HepG2 (cell line): ENCODE results near the gene SEC11A. TPM values are rescaled to one million over a fixed set of nuclear protein-coding genes. Genes with fewer than 3 reads are reported as not detected.

Experiments used
- ATAC-seq: fragments of 200-7000 bp; cut with Tn5 transposase; 3 replicates; pipeline ENCODE4 v1.9.1; 2020; ENCODE audit warnings: mild to moderate bottlenecking, moderate library complexity
- BruUV-seq: library from RNA; stranded (reverse); fragments of 400-500 nt; replicated peaks from 2 replicates; lab custom pipeline; 2021; lab: Mats Ljungman, UMichigan
- CTCF ChIA-PET: fragments of 300-600 bp; formaldehyde crosslinking; extraction: SDS; loops from one replicate; lab custom pipeline; 2021; ENCODE audit warnings: low total read pairs, inconsistent platforms, low intra/inter-chr PET ratio; lab: Yijun Ruan, JAX
- POLR2A ChIA-PET: fragments of 350-600 bp; sonication (Branson Sonifier 250); formaldehyde crosslinking; loops from one replicate; lab custom pipeline; 2020; ENCODE audit warnings: antibody characterized with exemption, inconsistent platforms; lab: Yijun Ruan, JAX
- DNase-seq: peaks from one replicate; pipeline ENCODE4 v3.0.0-alpha.2; 2015; ENCODE audit warnings: low spot score
- FAIRE-seq: peaks from 3 replicates; lab custom pipeline; 2011; peaks lifted over from hg19 to GRCh38; lab: Jason Lieb, UNC
- H2AFZ ChIP-seq: one replicate; pipeline ENCODE4 v1.6.1; 2011; ENCODE audit warnings: low read length, inconsistent platforms
- H3K27ac ChIP-seq: fragments of 300-600 bp; 3 replicates; pipeline ENCODE4 v1.8.0; 2011; ENCODE audit warnings: mixed run types, mild to moderate bottlenecking, mixed read lengths, low read length, inconsistent platforms; ENCODE audit not compliant: insufficient read depth; ENCODE audit errors: extremely low read length
- H3K27me3 ChIP-seq, 2 experiments: fragments of 200-600 bp in 1 of 2; 2 replicates in 1 of 2; 3 replicates in 1 of 2; pipeline versions ENCODE4 v1.6.0 to v1.8.0; 2011; ENCODE audit warnings: low read length in 2 of 2, mild to moderate bottlenecking in 2 of 2, moderate library complexity in 2 of 2, inconsistent platforms in 1 of 2; ENCODE audit not compliant: insufficient read depth in 2 of 2, control insufficient read depth in 1 of 2
- H3K36me3 ChIP-seq, 2 experiments: fragments of 200-600 bp in 1 of 2; replicated peaks in 1 of 2; 2 replicates in 1 of 2; 3 replicates in 1 of 2; pipeline versions ENCODE4 v1.5.1 to v1.8.0; 2011; ENCODE audit warnings: low read length in 2 of 2, inconsistent platforms in 1 of 2; ENCODE audit not compliant: insufficient read depth in 2 of 2, control insufficient read depth in 1 of 2
- H3K4me1 ChIP-seq: 2 replicates; pipeline ENCODE4 v1.5.1; 2012; ENCODE audit warnings: low read length, inconsistent platforms; ENCODE audit not compliant: insufficient read depth
- H3K4me2 ChIP-seq: 2 replicates; pipeline ENCODE4 v1.6.0; 2011; ENCODE audit warnings: low read depth, low read length, inconsistent platforms
- H3K4me3 ChIP-seq, 3 experiments: fragments of 200-600 bp in 1 of 3; sonication (generic), shearing (Covaris generic) in 1 of 3; replicated peaks in 1 of 3; 2 replicates each; pipeline ENCODE4 v1.5.1; 2011 to 2016; ENCODE audit warnings: low read length in 3 of 3, inconsistent platforms in 2 of 3, low read depth in 2 of 3, mild to moderate bottlenecking in 2 of 3, control low read depth in 1 of 3, mixed read lengths in 1 of 3; ENCODE audit not compliant: insufficient read depth in 1 of 3
- H3K79me2 ChIP-seq: one replicate; pipeline ENCODE4 v1.6.1; 2011; ENCODE audit warnings: low read length, inconsistent platforms; ENCODE audit not compliant: insufficient read depth
- H3K9ac ChIP-seq: 2 replicates; pipeline ENCODE4 v1.6.0; 2011; ENCODE audit warnings: mild to moderate bottlenecking, low read depth, low read length, inconsistent platforms; ENCODE audit not compliant: insufficient read depth
- H3K9me3 ChIP-seq: 2 replicates; pipeline ENCODE4 v1.5.1; 2012; ENCODE audit warnings: mild to moderate bottlenecking, low read length
- H4K20me1 ChIP-seq: 2 replicates; pipeline ENCODE4 v1.6.0; 2011; ENCODE audit warnings: inconsistent platforms, mild to moderate bottlenecking, low read length, moderate library complexity; ENCODE audit not compliant: insufficient read depth
- BHLHE40 ChIP-seq: IDR thresholded peaks from 2 replicates; pipeline ENCODE4 v1.6.1; 2011; ENCODE audit warnings: low read length, improper control_type of control experiment
- ZNF703 ChIP-seq: sonication (generic); formaldehyde crosslinking; IDR thresholded peaks from 2 replicates; pipeline ENCODE4 v1.5.1; 2020; ENCODE audit warnings: missing genetic modification reagents, mild to moderate bottlenecking, moderate library complexity, borderline replicate concordance
- WGBS: methylation state at CpG from one replicate; pipeline ENCODE4 v1.1.6; 2017; ENCODE audit warnings: low lambda C conversion rate; 5-methylcytosine and 5-hydroxymethylcytosine counted together
- in situ Hi-C: cut with HindIII; loops from 2 replicates; pipeline ENCODE4 v1.10.0; 2017; ENCODE audit warnings: low pct_unique_long_range_greater_than_20kb; ENCODE audit not compliant: extremely low pct_ligation_motif_present
- intact Hi-C: fragments of 100-400 bp; cut with micrococcal nuclease; formaldehyde crosslinking; loops from one replicate; pipeline ENCODE4 v1.10.0; 2022; ENCODE audit not compliant: unreplicated experiment
- polyA plus RNA-seq, 8 experiments: library from polyadenylated mRNA; depleted of rRNA in 3 of 8; stranded (reverse) in 7 of 8; unstranded in 1 of 8; fragments of >200 nt; fragmentation: Illumina TruSeq in 4 of 8; extraction: Trizol in 4 of 8; gene quantifications; 2 replicates each; pipeline versions ENCODE4 v1.2.1 to v1.2.3, GENCODE V29; 2011 to 2016; ENCODE audit warnings: low read depth in 4 of 8, missing spikeins in 1 of 8, mixed read lengths in 1 of 8; ENCODE audit not compliant: insufficient read depth in 1 of 8
- total RNA-seq, 5 experiments: library from RNA; depleted of rRNA; stranded (reverse); fragments of >200 nt; fragmentation: Illumina TruSeq; extraction: Trizol; gene quantifications; 2 replicates each; pipeline ENCODE4 v1.2.3, GENCODE V29; 2016; ENCODE audit warnings: low read depth in 1 of 5
- TF ChIP-seq, protein P1 (sequence below): sonication (generic); formaldehyde crosslinking; IDR thresholded peaks from 2 replicates; pipeline ENCODE4 v1.9.0; 2022; ENCODE audit warnings: missing genetic modification reagents, mild to moderate bottlenecking, borderline replicate concordance
- TF ChIP-seq, protein P2 (sequence below): sonication (generic); formaldehyde crosslinking; IDR thresholded peaks from 2 replicates; pipeline ENCODE4 v1.5.1; 2020; ENCODE audit warnings: mild to moderate bottlenecking, missing genetic modification reagents, borderline replicate concordance

The SEC11A gene
- total and polyA plus RNA-seq, 2 of the 13 experiments (the other 11 are each of a cell fraction or from before 2014, with no cell fraction given), result 141 to 230 TPM

DNA sequence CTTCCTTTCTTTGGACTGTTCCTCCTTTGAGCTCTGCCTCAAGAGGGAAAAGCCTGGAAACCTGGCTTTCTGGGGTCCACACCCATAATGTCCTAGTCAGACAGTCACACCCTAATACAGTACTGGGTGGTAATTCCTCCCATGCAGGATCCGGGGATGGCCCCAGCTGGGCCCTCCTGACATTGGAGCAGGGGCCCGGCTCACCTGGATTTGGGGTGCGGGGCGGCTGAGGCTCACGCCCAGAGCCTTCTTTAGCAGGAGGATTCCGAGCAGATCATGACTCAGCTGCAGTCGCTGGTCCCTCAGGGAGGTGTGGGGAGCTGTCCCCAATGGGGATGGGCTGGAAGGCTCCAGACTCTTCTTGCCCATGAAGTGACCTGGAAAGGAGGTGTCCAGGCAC is 59.0 kb downstream of the SEC11A start:
- H4K20me1 ChIP-seq, result no peaks in the 10 kb centered on the region
- FAIRE-seq (no peak), ATAC-seq (no peak), DNase-seq (no peak)
- in situ Hi-C loops, result loop anchor here (5.0 to 10.0 kb wide), 2 partner anchors 70 to 268 kb away; no protein-coding TSS in a partner anchor
- H3K27me3 ChIP-seq, result no peaks in the 10 kb centered on the region; a peak in 1 of 5 replicates
- intact Hi-C loops, result loop anchor here (5.0 to 10.0 kb wide), 2 partner anchors 60 to 158 kb away; partner anchors contain the start of genes ALPK3 and SEC11A
- no peaks in the 10 kb centered on the region; a peak in 1 of 5 replicates for H3K36me3 ChIP-seq
- no peak for TF ChIP-seq ZNF703
- TF ChIP-seq, protein P1, sequence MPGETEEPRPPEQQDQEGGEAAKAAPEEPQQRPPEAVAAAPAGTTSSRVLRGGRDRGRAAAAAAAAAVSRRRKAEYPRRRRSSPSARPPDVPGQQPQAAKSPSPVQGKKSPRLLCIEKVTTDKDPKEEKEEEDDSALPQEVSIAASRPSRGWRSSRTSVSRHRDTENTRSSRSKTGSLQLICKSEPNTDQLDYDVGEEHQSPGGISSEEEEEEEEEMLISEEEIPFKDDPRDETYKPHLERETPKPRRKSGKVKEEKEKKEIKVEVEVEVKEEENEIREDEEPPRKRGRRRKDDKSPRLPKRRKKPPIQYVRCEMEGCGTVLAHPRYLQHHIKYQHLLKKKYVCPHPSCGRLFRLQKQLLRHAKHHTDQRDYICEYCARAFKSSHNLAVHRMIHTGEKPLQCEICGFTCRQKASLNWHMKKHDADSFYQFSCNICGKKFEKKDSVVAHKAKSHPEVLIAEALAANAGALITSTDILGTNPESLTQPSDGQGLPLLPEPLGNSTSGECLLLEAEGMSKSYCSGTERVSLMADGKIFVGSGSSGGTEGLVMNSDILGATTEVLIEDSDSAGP (CRISPR knock-in tag), result 0 out of 2 replicates have a peak, but pooled peaks have one; percentile 1
- TF ChIP-seq BHLHE40, result no peak
- TF ChIP-seq, protein P2, sequence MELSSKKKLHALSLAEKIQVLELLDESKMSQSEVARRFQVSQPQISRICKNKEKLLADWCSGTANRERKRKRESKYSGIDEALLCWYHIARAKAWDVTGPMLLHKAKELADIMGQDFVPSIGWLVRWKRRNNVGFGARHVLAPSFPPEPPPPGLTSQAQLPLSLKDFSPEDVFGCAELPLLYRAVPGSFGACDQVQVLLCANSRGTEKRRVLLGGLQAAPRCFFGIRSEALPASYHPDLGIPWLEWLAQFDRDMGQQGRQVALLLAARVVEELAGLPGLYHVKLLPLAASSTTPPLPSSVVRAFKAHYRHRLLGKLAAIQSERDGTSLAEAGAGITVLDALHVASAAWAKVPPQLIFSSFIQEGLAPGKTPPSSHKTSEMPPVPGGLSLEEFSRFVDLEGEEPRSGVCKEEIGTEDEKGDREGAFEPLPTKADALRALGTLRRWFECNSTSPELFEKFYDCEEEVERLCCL (CRISPR knock-in tag), result no peak
- no peaks in the 10 kb centered on the region for H3K9me3 ChIP-seq
- H3K79me2 ChIP-seq, result peaks cover 13% of the 10 kb centered on the region
- POLR2A ChIA-PET, result interaction anchor here (1.5 to 3.8 kb wide), 2 partner anchors 50 to 69 kb away, joined by 3 to 23 read pairs; no protein-coding TSS in a partner anchor
- peak overlapping the region; percentile 71; the same call in 1 of the 2 replicates for H3K9ac ChIP-seq
- H3K27ac ChIP-seq, result no peak overlapping the region
- CTCF ChIA-PET, result interaction anchor here (2.4 kb wide), 1 partner anchor 57 kb away, joined by 34 read pairs; the partner anchor contains the start of gene ZSCAN2
- H3K4me1 ChIP-seq, result peaks cover 65% of the 10 kb centered on the region
- H3K4me3 ChIP-seq, result peak overlapping the region in 1 of 3 experiments; percentile 75; a peak in 1 of 6 replicates
- no TSS peak for BruUV-seq
- WGBS, result 89% methylated on average over 4 of the region's 7 CpGs
- no peak overlapping the region for H2AFZ ChIP-seq
- H3K4me2 ChIP-seq, result peak overlapping the region; percentile 87
